Spinal cord (tissue), 10 donors: ENCODE measurements around the gene EHBP1L1. TPM values are rescaled to one million over a fixed set of nuclear protein-coding genes. Genes with fewer than 3 reads are reported as not detected.

Source experiments
- DNase-seq, 6 donors: peaks; one replicate each; pipeline versions ENCODE4 v3.0.0 to v3.0.0-alpha.2; 2013 to 2015; ENCODE audit warnings: low spot score in 6 of 6, low read depth in 4 of 6
- H3K27ac ChIP-seq: one replicate; pipeline ENCODE4 v1.5.1; 2013; ENCODE audit warnings: low read depth, low read length, control low read depth
- H3K27me3 ChIP-seq: one replicate; pipeline ENCODE4 v1.6.1; 2013; ENCODE audit warnings: low read length; ENCODE audit not compliant: control insufficient read depth, insufficient read depth
- H3K36me3 ChIP-seq: one replicate; pipeline ENCODE4 v1.6.1; 2013; ENCODE audit warnings: low read length; ENCODE audit not compliant: control insufficient read depth, insufficient read depth
- H3K4me1 ChIP-seq: one replicate; pipeline ENCODE4 v1.6.1; 2013; ENCODE audit warnings: low read length; ENCODE audit not compliant: control insufficient read depth, insufficient read depth
- H3K4me3 ChIP-seq: one replicate; pipeline ENCODE4 v1.5.1; 2013; ENCODE audit warnings: low read depth, low read length, control low read depth
- H3K9me3 ChIP-seq: one replicate; pipeline ENCODE4 v1.6.1; 2013; ENCODE audit warnings: low read length; ENCODE audit not compliant: control insufficient read depth, insufficient read depth
- WGBS: methylation state at CpG from one replicate; pipeline ENCODE4 v1.1.5; 2013; ENCODE audit warnings: missing lambda C conversion rate; ENCODE audit not compliant: insufficient coverage; 5-methylcytosine and 5-hydroxymethylcytosine counted together
- polyA plus RNA-seq, 2 donors: library from polyadenylated mRNA; unstranded; fragments of 120-200 nt; gene quantifications; one replicate each; pipeline ENCODE4 v1.2.1, GENCODE V29; 2013; ENCODE audit not compliant: insufficient read length in 2 of 2
- total RNA-seq, 2 donors: library from RNA; depleted of rRNA in 1 of 2; stranded (reverse); fragments of 120-200 nt in 1 of 2; fragments of >200 nt in 1 of 2; gene quantifications; one replicate each; pipeline versions ENCODE4 v1.2.3 to v1.2.4, GENCODE V29; 2013 to 2014
- donor health status: healthy.

The EHBP1L1 gene
- total and polyA plus RNA-seq, 4 donors: 13.9 to 30.1 (median 22.2) TPM

DNA sequence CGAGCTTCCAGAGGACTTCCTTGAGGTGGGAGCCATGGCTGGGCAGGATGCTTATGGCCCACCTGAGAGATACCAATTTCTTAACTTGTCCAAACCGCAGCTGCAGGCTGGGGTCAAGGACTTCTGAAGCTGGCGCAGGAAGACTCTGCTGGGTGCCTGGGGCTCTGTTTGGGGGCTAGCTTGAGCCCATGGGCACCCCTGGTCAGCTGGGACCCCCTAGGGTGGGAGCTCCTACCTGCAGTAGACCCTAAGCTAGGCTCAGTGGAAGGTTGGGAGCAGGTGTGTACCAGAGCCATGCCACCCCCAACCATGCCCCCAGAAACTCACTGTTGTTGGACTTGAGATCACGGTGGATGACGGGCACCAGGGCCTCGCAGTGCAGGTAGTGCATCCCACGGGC is 36.8 kb downstream of the EHBP1L1 start:
- Histone ChIP-seq H3K4me1 (peaks cover 80% of the 10 kb centered on the region), H3K27me3 (no peaks in the 10 kb centered on the region), H3K4me3 (peak overlapping the region; percentile 85), H3K27ac (peak overlapping the region; percentile 92), H3K9me3 (no peaks in the 10 kb centered on the region), H3K36me3 (peaks cover 56% of the 10 kb centered on the region)
- 70% methylated on average over 7 of the region's 7 CpGs for WGBS
- no peak for DNase-seq

DNA sequence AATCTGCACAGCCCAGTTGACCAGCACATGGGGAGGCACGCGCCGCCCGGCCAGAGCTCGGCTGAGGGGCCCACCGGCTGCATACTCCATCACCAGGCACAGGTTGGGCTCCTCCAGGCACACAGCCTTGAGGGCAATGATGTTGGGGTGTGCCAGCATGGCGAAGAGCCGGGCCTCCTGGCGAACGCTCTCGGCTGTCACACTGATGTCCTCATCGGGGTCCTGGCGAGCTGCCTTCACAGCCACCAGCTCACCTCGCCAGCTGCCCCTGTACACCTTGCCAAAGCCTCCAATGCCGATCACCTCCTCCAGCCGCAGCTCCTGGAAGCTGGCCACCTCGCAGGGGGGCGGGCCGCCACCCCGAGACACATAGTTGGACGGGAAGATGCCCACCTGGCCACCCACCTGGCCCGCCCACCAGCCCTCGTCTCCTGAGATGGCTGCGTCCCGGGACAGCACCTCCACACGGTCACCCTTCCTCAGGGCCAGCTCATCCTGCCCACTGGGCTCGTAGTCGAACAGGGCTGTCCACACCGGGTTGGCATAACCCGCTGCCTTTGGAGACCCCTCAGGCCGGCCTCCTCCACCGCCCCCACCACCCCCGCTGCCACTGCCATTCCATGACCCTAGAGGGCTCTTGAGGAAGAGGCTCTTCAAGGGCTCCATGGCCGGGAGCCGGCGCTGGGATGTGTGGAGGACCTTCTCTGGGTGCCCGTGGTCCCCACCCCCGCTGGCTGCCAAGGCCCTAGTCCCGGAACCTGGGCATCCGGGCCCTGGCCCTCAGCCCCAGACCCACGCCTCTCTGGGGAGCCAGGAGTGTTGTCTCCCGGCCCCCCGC is 37.5 kb downstream of the EHBP1L1 start:
- Histone ChIP-seq H3K36me3 (peaks cover 56% of the 10 kb centered on the region), H3K27ac (peak overlapping the region; percentile 92), H3K27me3 (no peaks in the 10 kb centered on the region), H3K4me1 (peaks cover 73% of the 10 kb centered on the region), H3K9me3 (no peaks in the 10 kb centered on the region), H3K4me3 (peak overlapping the region; percentile 85)
- WGBS: 44% methylated on average over 37 of the region's 43 CpGs
- DNase-seq: no peak

GRCh38 chr11:65615229-65615949 is 39.5 kb downstream of the EHBP1L1 start, which contains the start of gene PCNX3:
Gene PCNX3 (plus strand): TSS chr11:65615776. CDS start chr11:65616312, 536 bp downstream.
- peak within 1 kb of the TSS; percentile 92 for H3K27ac ChIP-seq
- peaks cover 64% of the 10 kb centered on the region for H3K36me3 ChIP-seq
- H3K4me1 ChIP-seq: peaks cover 61% of the 10 kb centered on the region
- no peaks in the 10 kb centered on the region for H3K27me3 ChIP-seq
- DNase-seq: peak; percentile 100
- WGBS: under 1% methylated on average over 55 of the region's 55 CpGs
- no peaks in the 10 kb centered on the region for H3K9me3 ChIP-seq
- peak within 1 kb of the TSS; percentile 85 for H3K4me3 ChIP-seq

- no peak for DNase-seq
- Histone ChIP-seq H3K4me3 (peak overlapping the region; percentile 85), H3K27ac (peak overlapping the region; percentile 74), H3K36me3 (peaks cover 67% of the 10 kb centered on the region), H3K27me3 (no peaks in the 10 kb centered on the region), H3K9me3 (no peaks in the 10 kb centered on the region), H3K4me1 (peaks cover 54% of the 10 kb centered on the region)
- 0% methylated on average over 42 of the region's 50 CpGs for WGBS
Observed at GRCh38 chr11:65615950-65616574, 40.2 kb downstream of the EHBP1L1 start.

DNA sequence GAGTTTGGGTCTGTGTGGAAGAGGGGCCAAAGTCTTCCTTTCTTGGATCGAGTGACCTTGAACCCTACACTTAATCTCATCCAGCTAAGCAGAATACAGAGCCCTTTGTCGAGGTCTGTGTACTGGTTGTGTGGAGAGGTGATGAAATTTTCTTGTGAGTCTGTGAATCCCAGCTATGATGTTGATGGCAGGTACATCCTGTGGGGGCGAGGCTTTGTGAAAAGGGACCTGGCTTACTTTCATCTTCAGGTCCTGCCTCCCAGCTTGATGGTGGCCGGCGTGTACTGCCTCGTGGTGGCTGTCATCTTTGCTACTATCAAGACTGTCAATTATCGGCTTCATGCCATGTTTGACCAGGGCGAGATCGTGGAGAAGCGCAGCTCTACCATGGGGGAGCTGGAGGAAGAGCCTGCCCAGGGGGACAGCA is 40.7 kb downstream of the EHBP1L1 start:
- H3K27me3 ChIP-seq: no peaks in the 10 kb centered on the region
- peaks cover 67% of the 10 kb centered on the region for H3K36me3 ChIP-seq
- peaks cover 49% of the 10 kb centered on the region for H3K4me1 ChIP-seq
- 81% methylated on average over 8 of the region's 10 CpGs for WGBS
- H3K4me3 ChIP-seq: peak overlapping the region; percentile 85
- H3K9me3 ChIP-seq: no peaks in the 10 kb centered on the region
- no peak for DNase-seq
- no peak overlapping the region for H3K27ac ChIP-seq

DNA sequence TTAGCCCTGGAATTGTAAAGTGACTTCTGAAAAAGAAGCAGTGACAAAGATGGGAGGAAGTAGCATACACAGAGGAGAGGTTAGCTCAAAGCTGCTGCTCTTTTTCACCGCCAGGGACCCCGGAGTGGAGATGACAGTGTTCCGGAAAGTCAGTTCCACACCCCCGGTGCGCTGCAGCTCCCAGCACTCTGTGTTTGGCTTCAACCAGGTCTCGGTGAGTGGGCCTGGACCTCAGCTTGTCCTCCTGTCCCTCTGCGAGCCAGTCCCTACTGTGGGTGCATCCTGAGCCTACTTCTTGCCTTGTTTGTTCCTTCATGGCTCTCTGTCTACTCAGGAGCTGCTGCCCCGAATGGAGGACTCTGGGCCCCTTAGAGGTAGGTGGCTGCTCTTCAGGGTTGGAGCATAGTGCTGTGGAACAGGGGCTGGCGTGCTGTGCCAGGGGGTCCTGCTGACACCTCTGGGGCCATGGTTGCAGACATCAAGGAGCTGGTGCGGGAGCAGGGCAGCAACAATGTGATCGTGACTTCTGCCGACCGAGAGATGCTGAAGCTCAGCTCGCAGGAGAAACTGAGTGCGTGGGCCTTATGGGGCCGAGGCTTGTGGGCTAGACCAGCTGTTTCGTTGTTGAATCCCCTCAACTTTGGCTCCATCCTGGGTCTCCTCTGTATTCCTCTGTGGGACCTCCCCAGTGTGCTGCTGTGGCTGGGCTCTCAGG is 41.4 kb downstream of the EHBP1L1 start:
- 90% methylated on average over 17 of the region's 17 CpGs for WGBS
- DNase-seq: no peak

GRCh38 chr11:65617990-65618751 is 42.3 kb downstream of the EHBP1L1 start:
- no peaks in the 10 kb centered on the region for H3K27me3 ChIP-seq
- H3K27ac ChIP-seq: no peak overlapping the region
- peaks cover 33% of the 10 kb centered on the region for H3K4me1 ChIP-seq
- WGBS: 96% methylated on average over 33 of the region's 33 CpGs
- no peaks in the 10 kb centered on the region for H3K9me3 ChIP-seq
- DNase-seq: no peak
- peaks cover 65% of the 10 kb centered on the region for H3K36me3 ChIP-seq
- no peak overlapping the region for H3K4me3 ChIP-seq

More for the DNA sequence above, 41.4 kb downstream of the EHBP1L1 start:
- Histone ChIP-seq H3K27ac (no peak overlapping the region), H3K27me3 (no peaks in the 10 kb centered on the region), H3K4me3 (no peak overlapping the region), H3K36me3 (peaks cover 67% of the 10 kb centered on the region), H3K4me1 (peaks cover 42% of the 10 kb centered on the region), H3K9me3 (no peaks in the 10 kb centered on the region)

- DNase-seq: no peak
- WGBS: 96% methylated on average over 14 of the region's 14 CpGs
- H3K9me3 ChIP-seq: no peaks in the 10 kb centered on the region
- no peaks in the 10 kb centered on the region for H3K27me3 ChIP-seq
- peaks cover 27% of the 10 kb centered on the region for H3K4me1 ChIP-seq
- H3K4me3 ChIP-seq: no peak overlapping the region
- H3K27ac ChIP-seq: no peak overlapping the region
- peaks cover 69% of the 10 kb centered on the region for H3K36me3 ChIP-seq
Observed at GRCh38 chr11:65618763-65619162, 42.9 kb downstream of the EHBP1L1 start.
